ENCODE results near the gene TXNRD1.
A peak's percentile ranks its signal among the peaks of the same experiment; 100 is the strongest.
"Not testable (repeated sequence)": the region's sequence is repeated elsewhere in the genome, so short reads cannot be mapped to it uniquely, and the experiment has no call there.

The TXNRD1 gene

GRCh38 chr12:104360983-104361707, 145.6 kb downstream of the TXNRD1 start:
- DNase-seq (ENCODE audit: low read depth in 3 of 3, low spot score in 1 of 3), result no peak

- no peak for DNase-seq (ENCODE audit: low read depth in 3 of 3, low spot score in 1 of 3)
Measured at GRCh38 chr12:104365921-104366410, 150.4 kb downstream of the TXNRD1 start.

GRCh38 chr12:104369708-104370107, 154.1 kb downstream of the TXNRD1 start:
- DNase-seq (ENCODE audit: low read depth in 3 of 3, low spot score in 1 of 3), result no peak

- no peak for DNase-seq (ENCODE audit: low read depth in 3 of 3, low spot score in 1 of 3)
Measured at GRCh38 chr12:104371043-104371870, 155.7 kb downstream of the TXNRD1 start.

- no peak for DNase-seq (ENCODE audit: low read depth in 3 of 3, low spot score in 1 of 3)
Measured at GRCh38 chr12:104372061-104372720, 156.6 kb downstream of the TXNRD1 start.

GRCh38 chr12:104372721-104373335, 157.2 kb downstream of the TXNRD1 start:
- no peak for DNase-seq (ENCODE audit: low read depth in 3 of 3, low spot score in 1 of 3)

- no peak for DNase-seq (ENCODE audit: low read depth in 3 of 3, low spot score in 1 of 3)
Measured at GRCh38 chr12:104374071-104374470, 158.5 kb downstream of the TXNRD1 start.

GRCh38 chr12:104374806-104375205, 159.2 kb downstream of the TXNRD1 start:
- DNase-seq (ENCODE audit: low read depth in 3 of 3, low spot score in 1 of 3), result no peak

DNA sequence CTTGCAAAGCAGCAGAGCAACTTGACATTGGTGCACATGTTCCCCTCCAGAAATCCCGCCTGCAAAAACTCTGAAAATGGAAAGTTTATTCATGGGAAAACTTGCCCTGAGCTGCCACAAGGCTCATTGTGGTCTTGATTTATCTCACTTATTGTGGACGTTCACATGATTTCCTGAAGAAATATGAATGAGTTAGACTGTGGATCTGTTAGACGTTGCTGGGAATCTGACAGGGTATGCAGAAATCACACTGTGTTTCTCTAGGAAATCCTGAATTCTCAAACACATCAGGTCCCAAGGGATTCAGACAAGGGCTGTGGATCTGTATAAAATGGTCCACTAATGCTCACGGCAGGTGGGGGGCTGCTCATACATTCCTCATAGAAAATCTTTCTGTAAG, 160.2 kb downstream of the TXNRD1 start:
- DNase-seq (ENCODE audit: low read depth in 3 of 3, low spot score in 1 of 3), result no peak

GRCh38 chr12:104376650-104377513, 161.3 kb downstream of the TXNRD1 start:
- no peak for DNase-seq (ENCODE audit: low read depth in 3 of 3, low spot score in 1 of 3)

- no peak for DNase-seq (ENCODE audit: low read depth in 3 of 3, low spot score in 1 of 3)
Measured at GRCh38 chr12:104377514-104377812, 161.9 kb downstream of the TXNRD1 start.

GRCh38 chr12:104378427-104378826, 162.8 kb downstream of the TXNRD1 start:
- no peak for DNase-seq (ENCODE audit: low read depth in 3 of 3, low spot score in 1 of 3)

DNA sequence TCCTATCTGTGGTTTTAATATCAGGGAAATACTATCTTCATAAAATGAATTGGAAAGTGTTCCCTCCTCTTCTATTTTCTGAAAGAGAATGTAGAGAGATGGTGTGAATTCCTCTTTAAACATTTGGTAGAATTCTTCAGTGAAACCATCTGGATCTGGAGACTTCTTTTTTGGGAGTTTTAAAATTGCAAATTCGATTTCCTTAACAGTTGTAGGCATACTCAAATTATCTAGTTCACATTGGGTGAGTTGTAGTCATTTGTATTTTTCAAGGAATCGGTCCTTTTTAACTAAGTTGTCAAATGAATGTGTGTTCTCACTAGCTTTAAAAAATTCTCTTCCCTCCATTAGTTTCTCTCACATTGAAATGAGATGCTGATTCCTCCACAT, 165.8 kb downstream of the TXNRD1 start:
- DNase-seq (ENCODE audit: low read depth in 3 of 3, low spot score in 1 of 3), result no peak

- peak; percentile 61 to 71 (median 61) for DNase-seq (ENCODE audit: low read depth in 3 of 3, low spot score in 1 of 3)
Measured at GRCh38 chr12:104381731-104382480, 166.3 kb downstream of the TXNRD1 start.

DNA sequence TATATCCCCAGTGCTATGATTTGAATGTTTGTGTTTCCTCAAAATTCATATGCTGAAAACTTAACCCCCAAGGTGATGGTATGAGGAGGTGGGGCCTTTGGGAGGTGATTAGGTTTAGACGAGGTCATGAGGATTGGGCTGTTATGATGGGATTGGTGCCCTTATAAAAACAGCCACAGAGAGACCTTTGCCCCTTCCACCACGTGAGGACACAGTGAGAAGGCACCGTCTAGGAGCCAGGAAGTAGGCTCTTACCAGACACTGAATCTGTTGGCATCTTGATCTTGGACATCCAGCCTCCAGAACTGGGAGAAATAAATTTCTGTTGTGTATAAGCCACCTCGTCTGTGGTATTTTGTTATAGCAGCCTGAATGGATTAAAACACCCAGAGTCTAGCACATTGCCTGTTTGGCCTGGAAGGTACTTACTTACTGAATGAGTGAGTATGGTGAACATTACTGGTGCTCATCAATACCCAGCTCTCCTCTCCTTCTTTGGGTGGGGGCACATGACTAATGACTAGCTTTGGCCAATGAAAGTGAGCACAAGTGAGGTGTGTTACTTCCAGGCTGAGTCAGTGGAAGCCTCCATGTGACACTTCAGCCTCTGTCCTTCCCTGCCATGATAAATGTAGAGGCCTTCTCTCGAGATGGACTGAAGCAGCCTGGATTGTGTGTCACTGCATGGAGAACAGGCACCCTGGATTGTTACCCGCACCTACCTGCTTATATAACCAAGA, 168.7 kb downstream of the TXNRD1 start:
- DNase-seq (ENCODE audit: low read depth in 3 of 3, low spot score in 1 of 3), result no peak

GRCh38 chr12:104385510-104385909, 169.9 kb downstream of the TXNRD1 start:
- no peak for DNase-seq (ENCODE audit: low read depth in 3 of 3, low spot score in 1 of 3)

- no peak for DNase-seq (ENCODE audit: low read depth in 3 of 3, low spot score in 1 of 3)
Measured at GRCh38 chr12:104386461-104386860, 170.9 kb downstream of the TXNRD1 start.

DNA sequence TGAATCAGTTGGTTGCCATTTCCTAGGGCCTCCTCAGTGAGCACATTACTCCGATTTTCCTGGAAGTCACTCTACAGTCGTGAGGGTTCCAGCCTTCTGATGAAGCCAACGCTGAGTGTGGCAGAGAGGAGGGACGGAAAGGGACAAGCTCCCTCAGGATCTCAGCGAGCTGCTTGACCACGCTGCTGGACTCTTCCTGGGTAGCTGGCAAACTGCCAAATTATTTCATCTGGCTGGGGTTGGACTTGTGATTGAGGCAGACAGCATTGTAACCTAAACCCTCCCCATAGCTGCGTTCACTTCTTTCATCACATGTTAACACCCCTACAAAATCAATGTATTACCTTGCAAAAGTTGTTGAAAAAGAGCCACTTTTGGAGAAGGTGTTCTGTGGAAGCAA, 171.6 kb downstream of the TXNRD1 start:
- no peak for DNase-seq (ENCODE audit: low read depth in 3 of 3, low spot score in 1 of 3)

GRCh38 chr12:104394086-104394485, 178.5 kb downstream of the TXNRD1 start:
- DNase-seq (ENCODE audit: low read depth in 3 of 3, low spot score in 1 of 3), result not testable (repeated sequence)
